Spinal cord (tissue), 10 donors: ENCODE data around the gene CRADD. TPM values are rescaled to one million over a fixed set of nuclear protein-coding genes. Genes with fewer than 3 reads are reported as not detected.
"Not testable (repeated sequence)": the region's sequence is repeated elsewhere in the genome, so short reads cannot be mapped to it uniquely, and the experiment has no call there.

ENCODE experiments used
- DNase-seq, 6 donors: peaks; one replicate each; pipeline versions ENCODE4 v3.0.0 to v3.0.0-alpha.2; 2013 to 2015; ENCODE audit warnings: low spot score in 6 of 6, low read depth in 4 of 6
- H3K27ac ChIP-seq: one replicate; pipeline ENCODE4 v1.5.1; 2013; ENCODE audit warnings: low read depth, low read length, control low read depth
- H3K27me3 ChIP-seq: one replicate; pipeline ENCODE4 v1.6.1; 2013; ENCODE audit warnings: low read length; ENCODE audit not compliant: control insufficient read depth, insufficient read depth
- H3K36me3 ChIP-seq: one replicate; pipeline ENCODE4 v1.6.1; 2013; ENCODE audit warnings: low read length; ENCODE audit not compliant: control insufficient read depth, insufficient read depth
- H3K4me1 ChIP-seq: one replicate; pipeline ENCODE4 v1.6.1; 2013; ENCODE audit warnings: low read length; ENCODE audit not compliant: control insufficient read depth, insufficient read depth
- H3K4me3 ChIP-seq: one replicate; pipeline ENCODE4 v1.5.1; 2013; ENCODE audit warnings: low read depth, low read length, control low read depth
- H3K9me3 ChIP-seq: one replicate; pipeline ENCODE4 v1.6.1; 2013; ENCODE audit warnings: low read length; ENCODE audit not compliant: control insufficient read depth, insufficient read depth
- WGBS: methylation state at CpG from one replicate; pipeline ENCODE4 v1.1.5; 2013; ENCODE audit warnings: missing lambda C conversion rate; ENCODE audit not compliant: insufficient coverage; 5-methylcytosine and 5-hydroxymethylcytosine counted together
- polyA plus RNA-seq, 2 donors: library from polyadenylated mRNA; unstranded; fragments of 120-200 nt; gene quantifications; one replicate each; pipeline ENCODE4 v1.2.1, GENCODE V29; 2013; ENCODE audit not compliant: insufficient read length in 2 of 2
- total RNA-seq, 2 donors: library from RNA; depleted of rRNA in 1 of 2; stranded (reverse); fragments of 120-200 nt in 1 of 2; fragments of >200 nt in 1 of 2; gene quantifications; one replicate each; pipeline versions ENCODE4 v1.2.3 to v1.2.4, GENCODE V29; 2013 to 2014
- donor health status: healthy.

The CRADD gene
- total and polyA plus RNA-seq, 4 donors: 11.2 to 19.9 (median 15.2) TPM

DNA sequence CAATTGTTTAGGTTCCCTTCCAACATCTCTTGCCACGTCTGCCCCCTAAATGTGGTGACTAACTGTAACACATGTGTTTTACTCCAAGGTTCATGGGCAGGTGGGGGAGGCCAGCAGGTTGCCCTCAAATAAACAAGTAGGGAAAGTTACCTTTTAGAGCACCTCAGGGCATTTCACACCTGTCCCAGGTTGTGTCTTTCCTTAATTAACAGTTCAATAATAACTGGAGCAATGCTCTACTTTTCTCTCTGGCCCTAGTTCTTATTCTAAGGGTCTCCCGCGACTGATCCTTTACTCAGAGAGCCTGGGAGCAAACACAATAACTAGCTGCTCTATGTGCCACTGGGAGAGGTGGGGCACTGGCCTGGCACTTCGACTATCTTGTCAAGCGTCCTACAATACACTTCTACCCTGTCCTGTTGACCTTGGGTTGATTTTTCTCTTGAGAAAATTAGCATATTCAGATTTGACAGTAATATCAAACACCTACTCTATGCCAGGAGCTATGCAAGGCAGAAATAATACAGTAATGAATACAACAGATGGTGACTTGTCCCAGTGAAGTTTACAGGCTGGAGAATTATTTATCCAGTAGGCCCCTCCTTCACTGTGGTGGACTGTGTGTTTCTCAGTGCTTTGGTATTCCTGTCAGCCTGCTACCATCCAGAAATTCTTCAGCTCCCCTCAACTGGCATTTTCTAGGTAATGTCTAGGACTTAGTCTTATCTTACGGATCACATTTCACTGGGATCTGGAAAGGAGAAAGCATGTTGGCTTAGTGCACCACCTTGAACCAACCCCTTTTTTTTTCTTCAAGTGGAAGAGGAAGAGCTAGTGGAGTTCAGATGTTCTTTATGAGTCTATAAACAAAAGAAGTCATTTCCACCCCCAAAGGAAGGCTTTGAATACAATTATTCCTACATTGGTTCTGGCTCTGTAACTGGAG lies 202.6 kb downstream of the CRADD start:
- no peak overlapping the region for H3K4me3 ChIP-seq
- H3K27ac ChIP-seq: no peak overlapping the region
- 75% methylated on average over 2 of the region's 6 CpGs for WGBS
- H3K4me1 ChIP-seq: no peaks in the 10 kb centered on the region
- peak in 1 of 6 donors; percentile 21 for DNase-seq
- no peaks in the 10 kb centered on the region for H3K36me3 ChIP-seq
- H3K9me3 ChIP-seq: no peaks in the 10 kb centered on the region
- H3K27me3 ChIP-seq: no peaks in the 10 kb centered on the region

- Histone ChIP-seq H3K36me3 (no peaks in the 10 kb centered on the region), H3K9me3 (no peaks in the 10 kb centered on the region), H3K4me1 (no peaks in the 10 kb centered on the region), H3K4me3 (no peak overlapping the region), H3K27me3 (no peaks in the 10 kb centered on the region), H3K27ac (no peak overlapping the region)
- DNase-seq: no peak
- no CpG with 5 or more reads among the region's 1 CpG for WGBS
Observed at GRCh38 chr12:93880853-93881522, 203.8 kb downstream of the CRADD start.

- Histone ChIP-seq H3K27ac (no peak overlapping the region), H3K36me3 (no peaks in the 10 kb centered on the region), H3K4me1 (no peaks in the 10 kb centered on the region), H3K27me3 (no peaks in the 10 kb centered on the region), H3K4me3 (no peak overlapping the region), H3K9me3 (no peaks in the 10 kb centered on the region)
- DNase-seq: no peak
- no CpG with 5 or more reads among the region's 3 CpGs for WGBS
Observed at GRCh38 chr12:93882763-93883162, 205.6 kb downstream of the CRADD start.

- WGBS: 50% methylated on average over 1 of the region's 2 CpGs
- Histone ChIP-seq H3K27ac (no peak overlapping the region), H3K9me3 (no peaks in the 10 kb centered on the region), H3K4me3 (no peak overlapping the region), H3K36me3 (no peaks in the 10 kb centered on the region), H3K27me3 (no peaks in the 10 kb centered on the region), H3K4me1 (no peaks in the 10 kb centered on the region)
- DNase-seq: no peak
Observed at GRCh38 chr12:93883436-93884154, 206.4 kb downstream of the CRADD start.

DNA sequence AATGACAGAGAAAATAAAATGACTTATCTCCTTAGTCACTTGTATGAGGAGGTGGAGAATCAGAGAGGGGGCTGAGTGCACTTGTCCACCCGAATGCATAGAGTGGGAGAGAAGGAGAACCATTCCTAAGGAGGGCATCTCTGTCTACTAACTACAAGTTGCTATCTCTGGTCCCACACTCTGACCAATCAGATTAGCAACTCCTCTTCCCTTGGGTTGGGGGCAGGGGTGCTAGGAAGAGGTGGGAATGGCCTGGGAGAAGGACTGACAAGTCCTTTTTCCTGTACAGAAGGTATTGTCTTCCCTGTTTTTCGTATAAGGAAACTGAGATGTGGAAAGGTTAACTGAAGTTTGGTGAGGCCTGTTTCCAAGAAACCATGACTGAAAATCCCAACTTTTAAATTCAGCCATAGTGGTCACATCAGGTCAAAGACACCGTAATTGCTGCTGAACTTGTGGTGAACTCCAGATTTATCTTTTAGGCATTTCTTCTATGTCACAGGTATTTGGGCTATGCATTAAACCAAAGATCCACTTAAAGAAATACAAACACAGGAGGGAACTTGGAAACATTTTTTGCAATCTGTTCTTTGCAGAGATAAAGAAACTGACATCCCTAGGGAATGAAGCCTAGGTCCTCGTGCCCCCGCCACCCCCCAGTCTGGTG lies 207.8 kb downstream of the CRADD start:
- 78% methylated on average over 1 of the region's 5 CpGs for WGBS
- H3K4me1 ChIP-seq: no peaks in the 10 kb centered on the region
- H3K27ac ChIP-seq: no peak overlapping the region
- DNase-seq: no peak
- H3K9me3 ChIP-seq: no peaks in the 10 kb centered on the region
- no peaks in the 10 kb centered on the region for H3K27me3 ChIP-seq
- no peak overlapping the region for H3K4me3 ChIP-seq
- no peaks in the 10 kb centered on the region for H3K36me3 ChIP-seq

- 96% methylated on average over 4 of the region's 7 CpGs for WGBS
- DNase-seq, H3K4me3 ChIP-seq, H3K27ac ChIP-seq, H3K4me1 ChIP-seq, H3K27me3 ChIP-seq, H3K9me3 ChIP-seq, H3K36me3 ChIP-seq: not testable (repeated sequence)
Observed at GRCh38 chr12:93885973-93886532, 208.9 kb downstream of the CRADD start.

DNA sequence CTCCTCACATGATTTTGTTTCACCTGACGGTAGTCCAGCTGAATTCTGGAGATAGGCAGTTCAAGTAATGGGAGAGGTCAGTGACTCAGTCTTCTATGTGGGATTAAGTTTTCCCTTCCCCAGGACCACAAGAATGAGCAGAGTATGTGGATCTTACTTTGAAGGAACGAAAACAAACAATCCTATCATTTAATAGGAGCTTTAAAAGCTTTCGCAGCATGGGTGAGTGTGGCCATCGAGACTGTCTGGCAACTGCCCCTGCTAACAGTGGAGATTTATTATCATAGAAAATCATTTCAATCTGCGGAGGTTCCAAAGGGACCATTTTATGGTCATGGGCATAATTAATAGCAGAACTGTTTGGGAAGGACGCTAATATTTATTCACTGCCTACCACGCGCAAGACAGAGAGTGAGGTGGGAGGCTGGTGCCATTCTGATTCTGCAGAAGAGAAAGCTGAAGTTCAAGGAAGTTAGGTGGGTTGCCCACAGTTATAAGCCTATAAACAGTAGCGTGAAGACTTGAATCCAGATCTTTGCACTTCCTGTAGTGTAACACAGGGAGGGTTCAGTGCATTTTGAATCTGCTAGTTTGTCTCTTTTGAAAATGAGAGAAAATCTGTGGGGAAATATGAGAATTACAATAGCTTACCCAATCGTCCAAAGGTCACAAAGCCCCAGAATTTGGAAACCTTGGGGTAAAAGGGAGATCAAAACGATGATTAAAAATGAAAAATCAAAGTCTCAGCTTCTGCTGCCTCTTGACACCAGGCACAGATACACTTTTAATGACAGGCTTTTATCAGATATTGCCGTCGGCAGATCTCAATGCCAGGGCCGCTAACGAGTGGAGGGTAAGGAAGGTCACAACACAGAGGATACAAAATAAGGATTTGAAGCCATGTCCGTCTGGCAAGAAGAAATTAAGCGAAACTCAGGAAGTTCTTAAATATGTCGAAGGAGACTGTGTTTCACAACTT lies 209.6 kb downstream of the CRADD start:
- peak in 1 of 6 donors; percentile 58 for DNase-seq
- H3K27me3 ChIP-seq: no peaks in the 10 kb centered on the region
- H3K4me3 ChIP-seq: no peak overlapping the region
- H3K9me3 ChIP-seq: no peaks in the 10 kb centered on the region
- 80% methylated on average over 7 of the region's 18 CpGs for WGBS
- no peaks in the 10 kb centered on the region for H3K4me1 ChIP-seq
- H3K27ac ChIP-seq: no peak overlapping the region
- H3K36me3 ChIP-seq: no peaks in the 10 kb centered on the region

GRCh38 chr12:93888964-93889363 lies 211.8 kb downstream of the CRADD start:
- Histone ChIP-seq H3K36me3 (no peaks in the 10 kb centered on the region), H3K27me3 (no peaks in the 10 kb centered on the region), H3K4me1 (peaks cover 18% of the 10 kb centered on the region), H3K27ac (no peak overlapping the region), H3K4me3 (no peak overlapping the region), H3K9me3 (no peaks in the 10 kb centered on the region)
- no peak for DNase-seq
- WGBS: 73% methylated on average over 2 of the region's 3 CpGs
